H1 (cell line): ENCODE results near the gene GPC4. TPM values are rescaled to one million over a fixed set of nuclear protein-coding genes. Genes with fewer than 3 reads are reported as not detected.

ENCODE experiments used
- EP300 ChIP-seq, 2 experiments: IDR thresholded peaks; 1 replicate in 1 of 2; 2 replicates in 1 of 2; pipeline ENCODE4 v1.6.1; 2011 to 2012; ENCODE audit warnings: low read depth in 2 of 2, low read length in 2 of 2, mild to moderate bottlenecking in 2 of 2, borderline replicate concordance in 1 of 2, inconsistent platforms in 1 of 2, moderate library complexity in 1 of 2
- FOSL1 ChIP-seq: IDR thresholded peaks from 2 replicates; pipeline ENCODE4 v1.6.1; 2011; ENCODE audit warnings: mild to moderate bottlenecking, low read depth, low read length, moderate library complexity; ENCODE audit not compliant: insufficient read depth
- POLR2AphosphoS5 ChIP-seq: IDR thresholded peaks from 2 replicates; pipeline ENCODE4 v1.6.1; 2011; ENCODE audit warnings: low read depth, low read length
- SAP30 ChIP-seq: fragments of 300-600 bp; sonication (generic); IDR thresholded peaks from 2 replicates; pipeline ENCODE4 v1.7.1; 2012; ENCODE audit warnings: low read length, moderate library complexity, mild to moderate bottlenecking, inconsistent platforms; ENCODE audit not compliant: insufficient read depth, insufficient replicate concordance
- TEAD4 ChIP-seq: IDR thresholded peaks from 2 replicates; pipeline ENCODE4 v1.6.1; 2012; ENCODE audit warnings: low read depth, low read length, inconsistent platforms, mixed read lengths
- polyA plus RNA-seq, 7 experiments: library from polyadenylated mRNA; depleted of rRNA in 3 of 7; stranded (reverse) in 5 of 7; unstranded in 2 of 7; fragments of >200 nt in 5 of 7; fragments of 200-250 nt in 2 of 7; gene quantifications; 1 replicate in 5 of 7; 2 replicates in 1 of 7; 4 replicates in 1 of 7; pipeline versions ENCODE4 v1.2.1 to v1.2.3, GENCODE V29; 2011 to 2013; ENCODE audit warnings: missing spikeins in 2 of 7, mixed read lengths in 2 of 7
- total RNA-seq: library from RNA; stranded (reverse); fragmentation: NEBNext Ultra II Directional; extraction: Animal tissue kit (Norgen Biotek cat#: 25700); gene quantifications from 2 replicates; pipeline ENCODE4 v1.2.1, GENCODE V29; 2021

The GPC4 gene
- total and polyA plus RNA-seq, 2 of the 8 experiments (the other 6 are each of a cell fraction or from before 2014, with no cell fraction given) = 46.8 to 230 TPM

GRCh38 chrX:133440081-133440796 lies 24.9 kb upstream of the GPC4 start (continued):
- TF ChIP-seq TEAD4 (0 out of 2 replicates have a peak, but pooled peaks have one; percentile 33), EP300 (IDR thresholded peaks at IDR 0.05; ENCODE audit: borderline replicate concordance in 1 of 2, low read depth in 2 of 2, low read length in 2 of 2) (peak in 1 of 2 experiments; percentile 56; a peak in 1 of 3 replicates), FOSL1 (no peak), SAP30 (no peak), POLR2AphosphoS5 (peak; percentile 51; the same call in 1 of the 2 replicates)
- TF ChIP-seq, all 59 proteins: peak for 10
